HFF-Myc (cell line): ENCODE results near the gene LNX1.

Experiments
- DNase-seq: peaks from one replicate; pipeline ENCODE4 v3.0.0-alpha.2; 2011; ENCODE audit warnings: low read depth; ENCODE audit errors: extremely low read depth
- H3K4me3 ChIP-seq: replicated peaks from 2 replicates; pipeline ENCODE4 v1.5.1; 2011; ENCODE audit warnings: low read depth, mild to moderate bottlenecking, control low read depth, low read length
- TF ChIP-seq, protein P1 (sequence below): IDR thresholded peaks from 2 replicates; pipeline ENCODE4 v1.5.1; 2012; ENCODE audit warnings: mild to moderate bottlenecking, low read depth, low read length, control low read depth; ENCODE audit errors: missing control alignments

The LNX1 gene

DNA sequence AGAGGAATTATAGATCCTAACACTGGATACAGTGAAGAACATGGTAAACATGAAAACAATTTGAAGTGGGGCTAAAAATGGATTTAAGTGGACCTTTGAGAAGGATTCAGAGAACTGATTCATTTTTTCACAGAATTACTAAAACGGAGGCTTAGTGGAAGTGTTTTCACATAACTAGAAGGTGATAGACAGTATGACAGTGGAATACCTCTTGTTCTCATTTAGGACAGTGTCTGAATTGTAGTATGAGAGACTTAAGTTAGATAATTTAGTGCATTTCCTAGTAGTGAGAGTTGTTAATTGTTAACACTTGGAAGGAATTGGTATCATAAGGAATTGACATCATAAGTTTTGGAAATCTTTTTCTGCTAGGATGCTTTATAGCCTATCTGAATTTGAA is 149.7 kb downstream of the LNX1 start:
- no peak for DNase-seq
- H3K4me3 ChIP-seq: no peak overlapping the region
- TF ChIP-seq, protein P1, sequence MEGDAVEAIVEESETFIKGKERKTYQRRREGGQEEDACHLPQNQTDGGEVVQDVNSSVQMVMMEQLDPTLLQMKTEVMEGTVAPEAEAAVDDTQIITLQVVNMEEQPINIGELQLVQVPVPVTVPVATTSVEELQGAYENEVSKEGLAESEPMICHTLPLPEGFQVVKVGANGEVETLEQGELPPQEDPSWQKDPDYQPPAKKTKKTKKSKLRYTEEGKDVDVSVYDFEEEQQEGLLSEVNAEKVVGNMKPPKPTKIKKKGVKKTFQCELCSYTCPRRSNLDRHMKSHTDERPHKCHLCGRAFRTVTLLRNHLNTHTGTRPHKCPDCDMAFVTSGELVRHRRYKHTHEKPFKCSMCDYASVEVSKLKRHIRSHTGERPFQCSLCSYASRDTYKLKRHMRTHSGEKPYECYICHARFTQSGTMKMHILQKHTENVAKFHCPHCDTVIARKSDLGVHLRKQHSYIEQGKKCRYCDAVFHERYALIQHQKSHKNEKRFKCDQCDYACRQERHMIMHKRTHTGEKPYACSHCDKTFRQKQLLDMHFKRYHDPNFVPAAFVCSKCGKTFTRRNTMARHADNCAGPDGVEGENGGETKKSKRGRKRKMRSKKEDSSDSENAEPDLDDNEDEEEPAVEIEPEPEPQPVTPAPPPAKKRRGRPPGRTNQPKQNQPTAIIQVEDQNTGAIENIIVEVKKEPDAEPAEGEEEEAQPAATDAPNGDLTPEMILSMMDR: no peak

DNA sequence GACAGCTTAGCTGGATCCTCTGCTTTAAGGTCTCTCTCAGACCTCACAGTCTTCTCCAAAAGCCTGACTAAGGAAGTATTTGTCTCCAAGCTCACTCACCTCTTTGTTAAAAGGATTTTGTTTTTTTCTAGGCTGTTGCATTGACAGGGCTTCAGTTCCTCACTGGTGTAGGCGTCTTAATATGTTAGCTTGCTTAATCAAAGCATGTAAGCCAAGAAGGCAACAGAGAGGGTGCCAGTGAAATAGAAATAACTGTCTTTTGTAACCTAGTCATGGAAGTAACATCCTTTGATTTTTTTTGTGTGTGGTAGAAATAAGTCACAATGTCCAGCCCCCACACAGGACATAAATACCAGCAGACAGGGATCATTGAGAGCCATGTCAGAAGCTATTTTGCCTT is 155.0 kb downstream of the LNX1 start:
- H3K4me3 ChIP-seq: no peak overlapping the region
- TF ChIP-seq, protein P1: no peak
- DNase-seq: no peak

DNA sequence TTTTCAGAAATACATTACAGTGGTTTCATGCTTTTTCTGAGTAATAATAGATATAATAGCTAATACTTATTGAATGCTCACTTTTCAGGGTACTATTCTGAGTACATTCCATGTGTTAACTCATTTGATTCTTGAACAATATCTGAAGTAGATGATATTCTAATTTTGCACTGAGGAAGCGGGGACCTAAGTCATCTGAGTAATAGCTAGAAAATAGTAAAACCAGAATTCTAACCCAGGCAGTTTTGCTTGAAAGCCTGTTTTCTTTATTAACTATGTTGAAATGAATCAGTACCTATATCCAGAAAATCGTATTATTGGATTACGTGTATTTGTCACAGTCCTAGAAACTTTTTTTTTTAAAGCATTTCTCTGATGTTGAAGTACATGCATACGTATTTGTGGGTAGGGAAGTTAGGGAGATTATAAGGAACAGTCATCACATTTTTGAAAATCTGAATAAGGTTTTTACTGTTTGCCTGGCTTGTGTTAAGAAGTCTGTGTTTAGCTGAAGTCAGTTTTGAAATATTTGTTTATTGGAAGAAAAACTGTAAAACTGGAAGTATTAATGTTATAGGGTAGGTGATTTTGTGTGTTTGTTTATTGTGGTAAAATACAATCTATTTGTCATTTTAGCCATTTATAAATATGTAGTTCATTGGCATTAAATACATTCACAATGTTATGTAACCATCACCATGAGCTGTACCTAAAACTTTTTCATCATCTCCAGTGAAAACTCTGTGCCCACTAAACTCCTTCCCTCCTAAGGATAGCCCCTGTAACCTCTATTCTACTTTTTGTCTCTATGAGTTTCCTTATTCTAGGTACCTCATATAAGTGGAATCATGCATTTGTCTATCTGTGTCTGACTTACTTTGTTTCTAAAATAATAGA is 158.5 kb downstream of the LNX1 start:
- no peak overlapping the region for H3K4me3 ChIP-seq
- TF ChIP-seq, protein P1: no peak
- no peak for DNase-seq

GRCh38 chr4:53431052-53431451 is 160.2 kb downstream of the LNX1 start:
- DNase-seq: no peak
- TF ChIP-seq, protein P1: no peak
- no peak overlapping the region for H3K4me3 ChIP-seq

GRCh38 chr4:53427366-53427765 is 163.9 kb downstream of the LNX1 start:
- H3K4me3 ChIP-seq: no peak overlapping the region
- TF ChIP-seq, protein P1: no peak
- no peak for DNase-seq

- H3K4me3 ChIP-seq: no peak overlapping the region
- TF ChIP-seq, protein P1: no peak
- no peak for DNase-seq
Observed at GRCh38 chr4:53424280-53424679, 167.0 kb downstream of the LNX1 start.
